GM12891 (cell line): Measurements from ENCODE around the gene STMN3.
"Not testable (repeated sequence)": the region's sequence is repeated elsewhere in the genome, so short reads cannot be mapped to it uniquely, and the experiment has no call there.

Source experiments
- DNase-seq: peaks from one replicate; pipeline ENCODE4 v3.0.0; 2011; ENCODE audit warnings: low spot score; ENCODE audit not compliant: insufficient read length
- FAIRE-seq: peaks from 2 replicates; lab custom pipeline; 2011; peaks lifted over from hg19 to GRCh38; lab: Jason Lieb, UNC
- PAX5 ChIP-seq: IDR thresholded peaks from 2 replicates; pipeline ENCODE4 v1.6.1; 2011; ENCODE audit warnings: low read length, moderate library complexity, mild to moderate bottlenecking; ENCODE audit not compliant: insufficient read depth, severe bottlenecking
- POLR2A ChIP-seq: IDR thresholded peaks from 2 replicates; pipeline ENCODE4 v1.6.1; 2011; ENCODE audit warnings: low read depth, low read length, control low read depth
- POLR2AphosphoS5 ChIP-seq: IDR thresholded peaks from 2 replicates; pipeline ENCODE4 v1.6.1; 2011; ENCODE audit warnings: low read depth, low read length, control low read depth
- POU2F2 ChIP-seq: IDR thresholded peaks from 2 replicates; pipeline ENCODE4 v1.6.1; 2011; ENCODE audit warnings: low read depth, mild to moderate bottlenecking, control low read depth, low read length, moderate library complexity
- SPI1 ChIP-seq: IDR thresholded peaks from 2 replicates; pipeline ENCODE4 v1.6.1; 2011; ENCODE audit warnings: low read depth, low read length, control low read depth
- TAF1 ChIP-seq: IDR thresholded peaks from 2 replicates; pipeline ENCODE4 v1.6.1; 2011; ENCODE audit warnings: low read depth, low read length, control low read depth

The STMN3 gene

GRCh38 chr20:63656451-63656850, 3.2 kb upstream of the STMN3 start:
- FAIRE-seq (no peak), DNase-seq (no peak)
- TF ChIP-seq POU2F2 (no peak), SPI1 (no peak), TAF1 (no peak), POLR2A (no peak), POLR2AphosphoS5 (no peak), PAX5 (no peak)

- DNase-seq (no peak), FAIRE-seq (no peak)
- TF ChIP-seq TAF1 (no peak), POU2F2 (no peak), POLR2AphosphoS5 (no peak)
Measured at GRCh38 chr20:63655249-63655648, 2.0 kb upstream of the STMN3 start.

- FAIRE-seq (no peak), DNase-seq (no peak)
- TF ChIP-seq POLR2A (no peak), PAX5 (no peak), SPI1 (no peak), TAF1 (no peak), POLR2AphosphoS5 (no peak), POU2F2 (no peak)
Measured at GRCh38 chr20:63653974-63654668, 897 bp upstream of the STMN3 start.

GRCh38 chr20:63652192-63652980, 838 bp downstream of the STMN3 start:
- FAIRE-seq (no peak), DNase-seq (no peak)
- TF ChIP-seq TAF1 (no peak), POLR2AphosphoS5 (no peak), SPI1 (no peak), POLR2A (no peak), POU2F2 (no peak), PAX5 (no peak)

DNA sequence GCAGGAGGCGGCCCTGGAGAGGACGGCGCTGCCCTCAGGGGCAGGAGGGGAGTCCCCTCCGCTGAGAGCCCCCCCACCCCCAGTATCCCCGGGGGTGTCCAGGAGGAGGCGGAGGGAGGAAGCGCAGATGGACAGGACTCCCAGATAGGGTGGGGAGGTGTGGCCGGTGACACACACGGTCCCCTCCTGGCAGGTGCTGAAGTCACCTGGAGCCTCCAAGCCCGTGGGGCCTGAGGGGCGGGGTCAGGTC, 1.4 kb downstream of the STMN3 start:
- FAIRE-seq (no peak), DNase-seq (no peak)
- TF ChIP-seq TAF1 = no peak
- TF ChIP-seq POU2F2 = no peak
- TF ChIP-seq POLR2AphosphoS5 = no peak
- TF ChIP-seq SPI1 = no peak

DNA sequence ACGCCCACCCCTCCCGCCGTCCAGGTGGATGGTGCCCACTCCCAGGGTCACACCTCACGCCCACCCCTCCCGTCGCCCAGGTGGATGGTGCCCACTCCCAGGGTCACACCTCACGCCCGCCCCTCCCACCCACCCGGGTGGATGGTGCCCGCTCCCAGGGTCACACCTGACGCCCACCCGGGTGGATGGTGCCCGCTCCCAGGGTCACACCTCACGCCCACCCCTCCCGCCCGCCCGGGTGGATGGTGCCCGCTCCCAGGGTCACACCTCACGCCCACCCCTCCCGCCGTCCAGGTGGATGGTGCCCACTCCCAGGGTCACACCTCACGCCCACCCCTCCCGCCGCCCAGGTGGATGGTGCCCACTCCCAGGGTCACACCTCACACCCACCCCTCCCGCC, 2.7 kb downstream of the STMN3 start:
- not testable (repeated sequence) for FAIRE-seq, DNase-seq

- no peak for TF ChIP-seq PAX5
- TF ChIP-seq POLR2A = no peak
- TF ChIP-seq TAF1 = no peak
- no peak for TF ChIP-seq POU2F2
- no peak for TF ChIP-seq SPI1
- TF ChIP-seq POLR2AphosphoS5 = no peak
- FAIRE-seq = no peak
- no peak for DNase-seq
Measured at GRCh38 chr20:63648895-63649589, 4.2 kb downstream of the STMN3 start.

- FAIRE-seq = no peak
- DNase-seq = no peak
- no peak for TF ChIP-seq POLR2AphosphoS5
- no peak for TF ChIP-seq POU2F2
- TF ChIP-seq PAX5 = no peak
- no peak for TF ChIP-seq POLR2A
- TF ChIP-seq SPI1 = no peak
- TF ChIP-seq TAF1 = no peak
Measured at GRCh38 chr20:63648190-63648589, 5.0 kb downstream of the STMN3 start.

- TF ChIP-seq POU2F2 (no peak), POLR2A (no peak), TAF1 (no peak), POLR2AphosphoS5 (no peak), SPI1 (no peak), PAX5 (no peak)
- FAIRE-seq (no peak), DNase-seq (no peak)
Measured at GRCh38 chr20:63645218-63645617, 8.0 kb downstream of the STMN3 start.

DNA sequence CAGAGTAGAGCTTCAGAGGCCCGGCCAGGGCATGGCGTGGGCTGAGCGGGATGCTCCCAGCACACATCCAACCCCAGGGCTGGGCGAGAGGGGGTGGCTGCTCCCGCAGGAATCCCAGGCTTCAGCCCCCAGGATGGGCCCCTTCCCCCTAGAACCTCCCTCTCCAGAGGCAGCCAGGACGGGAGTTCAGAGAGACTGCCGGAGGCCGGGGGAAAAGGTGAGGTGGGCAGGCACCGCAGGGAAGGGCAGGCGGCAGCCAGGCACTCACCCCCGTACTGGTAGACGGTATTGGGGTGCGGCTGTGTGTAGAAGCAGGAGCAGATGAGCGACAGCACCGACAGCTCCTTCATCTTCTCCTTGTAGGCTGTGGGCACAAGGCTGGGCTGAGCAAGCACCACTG, 9.3 kb downstream of the STMN3 start:
- DNase-seq (no peak), FAIRE-seq (no peak)
- TF ChIP-seq TAF1 (no peak), POLR2A (no peak), POU2F2 (no peak), PAX5 (no peak), SPI1 (no peak), POLR2AphosphoS5 (no peak)
